H1 (cell line): Measurements from ENCODE around the gene CLDN12. TPM values are rescaled to one million over a fixed set of nuclear protein-coding genes. Genes with fewer than 3 reads are reported as not detected.

ENCODE experiments used
- CTCF ChIA-PET: fragments of 300-600 bp; sonication (Branson Sonifier 250); formaldehyde crosslinking; loops from one replicate; lab custom pipeline; 2021; ENCODE audit not compliant: partially characterized antibody; lab: Charles Lee
- POLR2A ChIA-PET: fragments of 300-600 bp; sonication (Branson Sonifier 250); formaldehyde crosslinking; loops from one replicate; lab custom pipeline; 2021; ENCODE audit warnings: inconsistent platforms; ENCODE audit not compliant: partially characterized antibody; lab: Charles Lee
- DNase-seq, 2 experiments: peaks; one replicate each; pipeline versions ENCODE4 v3.0.0 to v3.0.0-alpha.2; 2010 to 2022; ENCODE audit warnings: low spot score in 2 of 2, low read depth in 1 of 2, mixed read lengths in 1 of 2
- FAIRE-seq: peaks from 2 replicates; lab custom pipeline; 2011; peaks lifted over from hg19 to GRCh38; lab: Jason Lieb, UNC
- H2AFZ ChIP-seq: 2 replicates; pipeline ENCODE4 v1.8.1; 2012; ENCODE audit warnings: low read length, inconsistent platforms
- H2AK5ac ChIP-seq: 2 replicates; pipeline ENCODE4 v1.6.1; 2013; ENCODE audit warnings: low read depth, low read length
- H2BK120ac ChIP-seq: replicated peaks from 2 replicates; pipeline ENCODE3; 2013; ENCODE audit warnings: low read depth, low read length, inconsistent platforms
- H2BK12ac ChIP-seq: 2 replicates; pipeline ENCODE4 v1.6.1; 2013; ENCODE audit warnings: low read depth, low read length
- H2BK15ac ChIP-seq: 2 replicates; pipeline ENCODE4 v1.6.1; 2013; ENCODE audit warnings: low read length
- H2BK20ac ChIP-seq: 2 replicates; pipeline ENCODE4 v1.6.1; 2013; ENCODE audit warnings: low read length
- H2BK5ac ChIP-seq: 2 replicates; pipeline ENCODE4 v1.6.1; 2013; ENCODE audit warnings: low read depth, low read length
- H3K14ac ChIP-seq: 2 replicates; pipeline ENCODE4 v1.6.1; 2013; ENCODE audit warnings: inconsistent platforms; ENCODE audit not compliant: insufficient read length
- H3K18ac ChIP-seq: 2 replicates; pipeline ENCODE4 v1.6.1; 2013; ENCODE audit warnings: low read length; ENCODE audit errors: extremely low read depth
- H3K23ac ChIP-seq: 2 replicates; pipeline ENCODE4 v1.6.1; 2013; ENCODE audit warnings: inconsistent platforms; ENCODE audit not compliant: insufficient read length
- H3K23me2 ChIP-seq: 2 replicates; pipeline ENCODE4 v1.6.1; 2013; ENCODE audit warnings: low read depth, low read length
- H3K27ac ChIP-seq: 2 replicates; pipeline ENCODE4 v1.6.1; 2011; ENCODE audit warnings: low read depth, low read length, inconsistent platforms
- H3K27me3 ChIP-seq, 4 experiments: replicated peaks in 1 of 4; 1 replicate in 1 of 4; 2 replicates in 3 of 4; pipeline versions ENCODE4 v1.6.1 to v1.8.1; 2011 to 2013; ENCODE audit warnings: low read length in 3 of 4, mild to moderate bottlenecking in 3 of 4, inconsistent platforms in 2 of 4, mixed read lengths in 2 of 4, moderate library complexity in 1 of 4; ENCODE audit not compliant: control insufficient read depth in 3 of 4, insufficient read depth in 3 of 4; ENCODE audit errors: extremely low read depth in 1 of 4
- H3K36me3 ChIP-seq, 4 experiments: 2 replicates each; pipeline versions ENCODE4 v1.6.1 to v1.8.1; 2011 to 2013; ENCODE audit warnings: mild to moderate bottlenecking in 4 of 4, low read length in 3 of 4, moderate library complexity in 2 of 4, control low read depth in 1 of 4, inconsistent platforms in 1 of 4; ENCODE audit not compliant: insufficient read depth in 4 of 4, control insufficient read depth in 2 of 4
- H3K4ac ChIP-seq: replicated peaks from 2 replicates; pipeline ENCODE3; 2013; ENCODE audit warnings: low read length, low read depth, mixed read lengths, inconsistent platforms; ENCODE audit not compliant: insufficient read length
- H3K4me1 ChIP-seq, 4 experiments: replicated peaks in 1 of 4; 1 replicate in 1 of 4; 2 replicates in 3 of 4; pipeline versions ENCODE4 v1.6.1 to v1.8.1; 2011 to 2013; ENCODE audit warnings: low read length in 3 of 4, inconsistent platforms in 2 of 4, mixed read lengths in 1 of 4; ENCODE audit not compliant: insufficient read depth in 4 of 4, control insufficient read depth in 3 of 4
- H3K4me2 ChIP-seq, 2 experiments: 2 replicates each; pipeline versions ENCODE4 v1.6.1 to v1.8.1; 2011 to 2013; ENCODE audit warnings: low read depth in 2 of 2, low read length in 2 of 2, control low read depth in 1 of 2, inconsistent platforms in 1 of 2, mild to moderate bottlenecking in 1 of 2; ENCODE audit not compliant: insufficient read depth in 1 of 2
- H3K4me3 ChIP-seq, 4 experiments: fragments of 200-600, 300-600 bp in 1 of 4; sonication (generic), shearing (Covaris generic), sonication (Bioruptor Twin) in 1 of 4; 2 replicates each; pipeline versions ENCODE4 v1.5.1 to v1.8.1; 2011 to 2016; ENCODE audit warnings: low read length in 4 of 4, low read depth in 3 of 4, control low read depth in 2 of 4, inconsistent platforms in 2 of 4, mild to moderate bottlenecking in 2 of 4, mixed read lengths in 1 of 4, moderate library complexity in 1 of 4; ENCODE audit not compliant: insufficient read depth in 2 of 4; ENCODE audit errors: extremely low read depth in 1 of 4
- H3K56ac ChIP-seq: replicated peaks from 2 replicates; pipeline ENCODE3; 2013; ENCODE audit warnings: low read depth, mild to moderate bottlenecking, mixed read lengths, low read length, inconsistent platforms; ENCODE audit not compliant: insufficient read length
- H3K79me1 ChIP-seq: 2 replicates; pipeline ENCODE4 v1.6.1; 2013; ENCODE audit warnings: low read depth, low read length, control low read depth
- H3K79me2 ChIP-seq, 2 experiments: 2 replicates each; pipeline versions ENCODE4 v1.6.1 to v1.8.1; 2012 to 2013; ENCODE audit warnings: low read length in 2 of 2, mild to moderate bottlenecking in 2 of 2, inconsistent platforms in 1 of 2; ENCODE audit not compliant: insufficient read depth in 2 of 2, control insufficient read depth in 1 of 2
- H3K9ac ChIP-seq, 4 experiments: replicated peaks in 1 of 4; 1 replicate in 1 of 4; 2 replicates in 3 of 4; pipeline versions ENCODE4 v1.6.1 to v1.8.1; 2011 to 2013; ENCODE audit warnings: low read depth in 3 of 4, low read length in 3 of 4, control low read depth in 2 of 4, mild to moderate bottlenecking in 2 of 4, moderate library complexity in 2 of 4, inconsistent platforms in 1 of 4; ENCODE audit errors: extremely low read depth in 1 of 4
- H3K9me3 ChIP-seq, 2 experiments: 2 replicates each; pipeline versions ENCODE4 v1.6.1 to v1.8.1; 2012 to 2013; ENCODE audit warnings: mild to moderate bottlenecking in 2 of 2, moderate library complexity in 2 of 2, control low read depth in 1 of 2, inconsistent platforms in 1 of 2, low read depth in 1 of 2, low read length in 1 of 2, mixed read lengths in 1 of 2; ENCODE audit not compliant: insufficient read depth in 2 of 2
- H4K20me1 ChIP-seq, 2 experiments: replicated peaks in 1 of 2; 2 replicates each; pipeline versions ENCODE3 to v1.8.1; 2011 to 2013; ENCODE audit warnings: inconsistent platforms in 2 of 2, low read length in 2 of 2, mild to moderate bottlenecking in 1 of 2; ENCODE audit not compliant: insufficient read depth in 2 of 2, control insufficient read depth in 1 of 2
- H4K5ac ChIP-seq: 2 replicates; pipeline ENCODE4 v1.6.1; 2013; ENCODE audit warnings: low read length, low read depth, mixed read lengths, inconsistent platforms; ENCODE audit not compliant: insufficient read length
- H4K8ac ChIP-seq: 2 replicates; pipeline ENCODE4 v1.8.0; 2013; ENCODE audit warnings: mild to moderate bottlenecking, moderate library complexity, low read length, inconsistent platforms; ENCODE audit not compliant: insufficient read depth; ENCODE audit errors: extremely low read depth
- H4K91ac ChIP-seq: replicated peaks from 2 replicates; pipeline ENCODE3; 2013; ENCODE audit warnings: low read length, mixed read lengths, inconsistent platforms; ENCODE audit not compliant: insufficient read length
- CTBP2 ChIP-seq: IDR thresholded peaks from 2 replicates; pipeline ENCODE4 v1.7.0; 2011; ENCODE audit warnings: borderline replicate concordance, mild to moderate bottlenecking, moderate library complexity, mixed read lengths, low read length; ENCODE audit not compliant: insufficient read depth, insufficient read length
- NRF1 ChIP-seq: IDR thresholded peaks from 2 replicates; pipeline ENCODE4 v1.6.1; 2011; ENCODE audit warnings: mild to moderate bottlenecking, low read depth, low read length, improper control_type of control experiment
- POLR2A ChIP-seq, 2 experiments: IDR thresholded peaks; 1 replicate in 1 of 2; 2 replicates in 1 of 2; pipeline ENCODE4 v1.6.1; 2011; ENCODE audit warnings: low read depth in 2 of 2, low read length in 2 of 2, mild to moderate bottlenecking in 2 of 2; ENCODE audit errors: control extremely low read depth in 1 of 2
- RBBP5 ChIP-seq: IDR thresholded peaks from 2 replicates; pipeline ENCODE4 v1.7.1; 2012; ENCODE audit warnings: low read depth, mild to moderate bottlenecking, inconsistent platforms, low read length, moderate library complexity, borderline replicate concordance
- SP1 ChIP-seq: IDR thresholded peaks from 2 replicates; pipeline ENCODE4 v1.6.1; 2011; ENCODE audit warnings: low read depth, low read length
- TCF12 ChIP-seq: IDR thresholded peaks from 2 replicates; pipeline ENCODE4 v1.6.1; 2011; ENCODE audit warnings: low read depth, mild to moderate bottlenecking, low read length
- WGBS, 2 experiments: shearing (Covaris generic) in 1 of 2; methylation state at CpG; one replicate each; pipeline versions ENCODE4 v1.1.6 to v1.1.7; 2013 to 2015; ENCODE audit warnings: low lambda C conversion rate in 2 of 2, mixed read lengths in 2 of 2, inconsistent platforms in 1 of 2, low coverage in 1 of 2, missing lambda C conversion rate in 1 of 2; ENCODE audit not compliant: insufficient replicate concordance in 2 of 2, insufficient coverage in 1 of 2, insufficient read length in 1 of 2; ENCODE audit errors: extremely low coverage in 1 of 2, missing lambda C conversion rate in 1 of 2; 5-methylcytosine and 5-hydroxymethylcytosine counted together
- polyA plus RNA-seq, 7 experiments: library from polyadenylated mRNA; depleted of rRNA in 3 of 7; stranded (reverse) in 5 of 7; unstranded in 2 of 7; fragments of >200 nt in 5 of 7; fragments of 200-250 nt in 2 of 7; gene quantifications; 1 replicate in 5 of 7; 2 replicates in 1 of 7; 4 replicates in 1 of 7; pipeline versions ENCODE4 v1.2.1 to v1.2.3, GENCODE V29; 2011 to 2013; ENCODE audit warnings: missing spikeins in 2 of 7, mixed read lengths in 2 of 7
- total RNA-seq: library from RNA; stranded (reverse); fragmentation: NEBNext Ultra II Directional; extraction: Animal tissue kit (Norgen Biotek cat#: 25700); gene quantifications from 2 replicates; pipeline ENCODE4 v1.2.1, GENCODE V29; 2021

Gene CLDN12
- total and polyA plus RNA-seq, 2 of the 8 experiments (the other 6 are each of a cell fraction or from before 2014, with no cell fraction given): 49.2 to 127 TPM

- Histone ChIP-seq H3K9ac (no peak overlapping the region), H3K4me3 (no peak overlapping the region), H2AFZ (no peak overlapping the region), H2BK15ac (no peak overlapping the region), H3K36me3 (no peaks in the 10 kb centered on the region), H3K27me3 (no peaks in the 10 kb centered on the region), H3K23me2 (no peaks in the 10 kb centered on the region), H2AK5ac (no peak overlapping the region), H4K8ac (no peak overlapping the region), H3K23ac (no peak overlapping the region), H4K5ac (no peak overlapping the region), H3K79me1 (no peaks in the 10 kb centered on the region), H3K56ac (no peak overlapping the region), H2BK12ac (no peak overlapping the region), H3K4me2 (no peak overlapping the region), H3K79me2 (no peaks in the 10 kb centered on the region), H2BK120ac (no peak overlapping the region), H4K91ac (no peak overlapping the region), H2BK5ac (no peak overlapping the region), H3K27ac (no peak overlapping the region), H4K20me1 (no peaks in the 10 kb centered on the region), H3K9me3 (peaks cover 0 to 6% of the 10 kb centered on the region in 2 experiments; a peak in 1 of 4 replicates), H2BK20ac (no peak overlapping the region), H3K4ac (no peak overlapping the region), H3K4me1 (no peaks in the 10 kb centered on the region), H3K14ac (no peak overlapping the region), H3K18ac (no peak overlapping the region)
- 88% methylated on average over 6 of the region's 6 CpGs; no CpG with 5 or more reads in 1 of the 2 experiments for WGBS, 2 experiments
- DNase-seq (no peak), FAIRE-seq (no peak)
- no peak for TF ChIP-seq SP1
- no peak for TF ChIP-seq RBBP5
- no peak for TF ChIP-seq CTBP2
- TF ChIP-seq TCF12: no peak
- TF ChIP-seq POLR2A (IDR thresholded peaks at IDR 0.05; ENCODE audit: control extremely low read depth in 1 of 2, low read depth in 2 of 2, low read length in 2 of 2): no peak
- TF ChIP-seq NRF1: no peak
- ChIA-PET CTCF (interaction anchor here (1.1 to 1.3 kb wide), 2 partner anchors 9 to 269 kb away, joined by 3 to 4 read pairs; no protein-coding TSS in a partner anchor), POLR2A (interaction anchor here (0.7 kb wide), 1 partner anchor 76 kb away, joined by 3 read pairs; no protein-coding TSS in a partner anchor)
Measured at GRCh38 chr7:90421651-90422050, 18.4 kb downstream of the CLDN12 start.
